Caco-2 (cell line): ENCODE measurements around the gene ZC4H2. TPM values are rescaled to one million over a fixed set of nuclear protein-coding genes. Genes with fewer than 3 reads are reported as not detected.
A peak's percentile ranks its signal among the peaks of the same experiment; 100 is the strongest.

Experiments used
- BruUV-seq: library from RNA; stranded (reverse); fragments of 400-500 nt; replicated peaks from 2 replicates; lab custom pipeline; 2021; lab: Mats Ljungman, UMichigan
- CTCF ChIA-PET: fragments of 300-600 bp; sonication (Branson Sonifier 250); formaldehyde crosslinking; loops from one replicate; lab custom pipeline; 2022; ENCODE audit warnings: antibody characterized with exemption; lab: Charles Lee
- POLR2A ChIA-PET: fragments of 300-600 bp; sonication (Branson Sonifier 250); formaldehyde crosslinking; loops from one replicate; lab custom pipeline; 2022; ENCODE audit warnings: antibody characterized with exemption; lab: Charles Lee
- DNase-seq, 2 experiments: peaks; one replicate each; pipeline versions ENCODE4 v3.0.0 to v3.0.0-alpha.2; 2020 to 2022
- H3K27me3 ChIP-seq: replicated peaks from 2 replicates; pipeline ENCODE4 v1.6.0; 2011; ENCODE audit warnings: low read length; ENCODE audit not compliant: control insufficient read depth, insufficient read depth
- H3K36me3 ChIP-seq: 2 replicates; pipeline ENCODE4 v1.5.1; 2011; ENCODE audit warnings: low read length; ENCODE audit not compliant: control insufficient read depth, insufficient read depth
- H3K4me1 ChIP-seq: fragments of 250-450 bp; sonication (Bioruptor Pico); 2 replicates; pipeline ENCODE4 v1.5.1; 2020; ENCODE audit warnings: mild to moderate bottlenecking
- H3K4me3 ChIP-seq: 2 replicates; pipeline ENCODE4 v1.5.1; 2011; ENCODE audit warnings: low read depth, mild to moderate bottlenecking, control low read depth, low read length
- H3K9me3 ChIP-seq: fragments of 250-450 bp; sonication (Bioruptor Pico); 2 replicates; pipeline ENCODE4 v1.5.1; 2020; ENCODE audit warnings: mild to moderate bottlenecking, moderate library complexity
- H3K27ac Mint-ChIP-seq: one replicate; pipeline ENCODE4 v1.8.0; 2022; ENCODE audit warnings: mixed read lengths; ENCODE audit not compliant: unreplicated experiment
- H3K27me3 Mint-ChIP-seq: one replicate; pipeline ENCODE4 v1.8.0; 2022; ENCODE audit warnings: mixed read lengths; ENCODE audit not compliant: insufficient read depth, unreplicated experiment
- H3K36me3 Mint-ChIP-seq: one replicate; pipeline ENCODE4 v1.8.0; 2022; ENCODE audit warnings: mild to moderate bottlenecking, mixed read lengths; ENCODE audit not compliant: insufficient read depth, unreplicated experiment
- H3K4me1 Mint-ChIP-seq: one replicate; pipeline ENCODE4 v1.8.0; 2022; ENCODE audit warnings: low read depth, mixed read lengths; ENCODE audit not compliant: unreplicated experiment
- H3K4me3 Mint-ChIP-seq: one replicate; pipeline ENCODE4 v1.8.0; 2022; ENCODE audit warnings: mild to moderate bottlenecking, moderate library complexity, mixed read lengths; ENCODE audit not compliant: unreplicated experiment
- H3K9me3 Mint-ChIP-seq: one replicate; pipeline ENCODE4 v1.8.0; 2022; ENCODE audit warnings: mixed read lengths; ENCODE audit not compliant: unreplicated experiment
- CTCF ChIP-seq, 2 experiments: fragments of 200-600 bp in 1 of 2; IDR thresholded peaks; 1 replicate in 1 of 2; 2 replicates in 1 of 2; pipeline versions ENCODE4 v1.5.1 to v1.8.0; 2011 to 2022; ENCODE audit warnings: antibody characterized with exemption in 1 of 2, control low read depth in 1 of 2, inconsistent platforms in 1 of 2, low read depth in 1 of 2, low read length in 1 of 2, mild to moderate bottlenecking in 1 of 2, moderate library complexity in 1 of 2; ENCODE audit not compliant: insufficient read depth in 1 of 2, severe bottlenecking in 1 of 2, unreplicated experiment in 1 of 2
- intact Hi-C: fragments of 100-400 bp; cut with micrococcal nuclease; formaldehyde crosslinking; loops from one replicate; pipeline ENCODE4 v1.10.0; 2022; ENCODE audit not compliant: unreplicated experiment
- total RNA-seq: library from RNA; stranded (reverse); gene quantifications from 2 replicates; pipeline ENCODE4 v1.2.3, GENCODE V29; 2022

The ZC4H2 gene
- total RNA-seq, 1 experiment from 2014 or later: 7.3 TPM

GRCh38 chrX:64994131-64994798, 18.0 kb upstream of the ZC4H2 start:
- TF ChIP-seq CTCF (IDR thresholded peaks at IDR 0.05; ENCODE audit: insufficient read depth in 1 of 2, low read depth in 1 of 2, low read length in 1 of 2, severe bottlenecking in 1 of 2, unreplicated experiment in 1 of 2): no peak
- Histone ChIP-seq H3K9me3 (no peaks in the 10 kb centered on the region), H3K4me1 (no peaks in the 10 kb centered on the region), H3K27me3 (no peaks in the 10 kb centered on the region), H3K36me3 (no peaks in the 10 kb centered on the region), H3K4me3 (no peak overlapping the region)
- POLR2A ChIA-PET: no interaction called here
- Mint-ChIP-seq H3K4me1 (no peaks in the 10 kb centered on the region), H3K27me3 (no peaks in the 10 kb centered on the region), H3K9me3 (no peaks in the 10 kb centered on the region), H3K27ac (no peak overlapping the region), H3K4me3 (no peak overlapping the region), H3K36me3 (no peaks in the 10 kb centered on the region)
- DNase-seq: no peak
- BruUV-seq: no TSS peak
- CTCF ChIA-PET: no interaction called here
- intact Hi-C loops: no loop called here

- H3K36me3 ChIP-seq: no peaks in the 10 kb centered on the region
- no peak for TF ChIP-seq CTCF (IDR thresholded peaks at IDR 0.05; ENCODE audit: insufficient read depth in 1 of 2, low read depth in 1 of 2, low read length in 1 of 2, severe bottlenecking in 1 of 2, unreplicated experiment in 1 of 2)
- CTCF ChIA-PET: no interaction called here
- H3K4me1 ChIP-seq: no peaks in the 10 kb centered on the region
- POLR2A ChIA-PET: no interaction called here
- Mint-ChIP-seq H3K27ac (no peak overlapping the region), H3K4me3 (no peak overlapping the region), H3K9me3 (no peaks in the 10 kb centered on the region), H3K4me1 (no peaks in the 10 kb centered on the region), H3K27me3 (no peaks in the 10 kb centered on the region), H3K36me3 (no peaks in the 10 kb centered on the region)
- BruUV-seq: no TSS peak
- intact Hi-C loops: loop anchor here (2.0 to 5.0 kb wide), 2 partner anchors 59 to 219 kb away; no protein-coding TSS in a partner anchor
- no peaks in the 10 kb centered on the region for H3K27me3 ChIP-seq
- H3K9me3 ChIP-seq: no peaks in the 10 kb centered on the region
- DNase-seq: no peak
- H3K4me3 ChIP-seq: no peak overlapping the region
These were observed 1.6 kb upstream of the ZC4H2 start for GRCh38 chrX:64977830-64978229.

- H3K27me3 ChIP-seq: no peaks in the 10 kb centered on the region
- H3K9me3 Mint-ChIP-seq: no peaks in the 10 kb centered on the region
- no peaks in the 10 kb centered on the region for H3K9me3 ChIP-seq
- H3K4me1 ChIP-seq: no peaks in the 10 kb centered on the region
- no peaks in the 10 kb centered on the region for H3K36me3 ChIP-seq
- no peak for DNase-seq
- no peaks in the 10 kb centered on the region for H3K4me1 Mint-ChIP-seq
- H3K4me3 ChIP-seq: no peak overlapping the region
- BruUV-seq: no TSS peak
- intact Hi-C loops: loop anchor here (2.0 to 5.0 kb wide), 2 partner anchors 58 to 220 kb away; no protein-coding TSS in a partner anchor
- POLR2A ChIA-PET: no interaction called here
- H3K36me3 Mint-ChIP-seq: no peaks in the 10 kb centered on the region
- CTCF ChIA-PET: no interaction called here
- no peak for TF ChIP-seq CTCF (IDR thresholded peaks at IDR 0.05; ENCODE audit: insufficient read depth in 1 of 2, low read depth in 1 of 2, low read length in 1 of 2, severe bottlenecking in 1 of 2, unreplicated experiment in 1 of 2)
- no peak overlapping the region for H3K27ac Mint-ChIP-seq
- peak overlapping the region; percentile 90 for H3K4me3 Mint-ChIP-seq
- H3K27me3 Mint-ChIP-seq: no peaks in the 10 kb centered on the region
These were observed 801 bp upstream of the ZC4H2 start for GRCh38 chrX:64977051-64977450.
